Activated T-helper 2 cell treated with anti-CD3 and anti-CD28 coated beads, Interferon-gamma antibody, Interleukin-2, Interleukin-4, amounts not matched to agents 10 μg/mL and 5 μg/mL and 100 μg/mL, durations not matched to agents 14 hours and 24 hours and 36 hours (primary cell): ENCODE results near the gene TRAF1. TPM values are rescaled to one million over a fixed set of nuclear protein-coding genes. Genes with fewer than 3 reads are reported as not detected.

ENCODE experiments used
- DNase-seq: peaks from one replicate; pipeline ENCODE4 v3.0.0; 2021; ENCODE audit warnings: low spot score
- H3K27ac Mint-ChIP-seq: one replicate; pipeline ENCODE4 v1.8.0; 2021; ENCODE audit warnings: mixed read lengths
- H3K27me3 Mint-ChIP-seq: one replicate; pipeline ENCODE4 v1.8.0; 2021; ENCODE audit warnings: low read depth, mixed read lengths
- H3K36me3 Mint-ChIP-seq: one replicate; pipeline ENCODE4 v1.8.0; 2021; ENCODE audit warnings: low read depth, mixed read lengths
- H3K4me1 Mint-ChIP-seq: one replicate; pipeline ENCODE4 v1.8.0; 2021; ENCODE audit warnings: low read depth, mixed read lengths
- H3K4me3 Mint-ChIP-seq: one replicate; pipeline ENCODE4 v1.8.0; 2021; ENCODE audit warnings: low read depth, mild to moderate bottlenecking, moderate library complexity, mixed read lengths
- H3K9me3 Mint-ChIP-seq: one replicate; pipeline ENCODE4 v1.8.0; 2021; ENCODE audit warnings: mixed read lengths
- intact Hi-C: fragments of 100-400 bp; cut with micrococcal nuclease; formaldehyde crosslinking; loops from one replicate; pipeline ENCODE4 v1.15.1; 2023
- total RNA-seq: library from RNA; stranded (reverse); gene quantifications from 2 replicates; pipeline ENCODE4 v1.2.3, GENCODE V29; 2022

TRAF1 gene
- total RNA-seq, 1 donor from 2014 or later, result 164 TPM

GRCh38 chr9:120862452-120862851, 64.1 kb downstream of the TRAF1 start:
- H3K27me3 Mint-ChIP-seq, result no peaks in the 10 kb centered on the region
- no peak for DNase-seq
- peaks cover 8% of the 10 kb centered on the region for H3K4me1 Mint-ChIP-seq
- peaks cover 82% of the 10 kb centered on the region for H3K36me3 Mint-ChIP-seq
- intact Hi-C loops, result no loop called here
- H3K9me3 Mint-ChIP-seq, result no peaks in the 10 kb centered on the region
- H3K4me3 Mint-ChIP-seq, result no peak overlapping the region
- H3K27ac Mint-ChIP-seq, result no peak overlapping the region

- H3K4me3 Mint-ChIP-seq, result no peak overlapping the region
- H3K36me3 Mint-ChIP-seq, result peaks cover 87% of the 10 kb centered on the region
- DNase-seq, result no peak
- peaks cover 8% of the 10 kb centered on the region for H3K4me1 Mint-ChIP-seq
- no peak overlapping the region for H3K27ac Mint-ChIP-seq
- H3K9me3 Mint-ChIP-seq, result no peaks in the 10 kb centered on the region
- no peaks in the 10 kb centered on the region for H3K27me3 Mint-ChIP-seq
- intact Hi-C loops, result no loop called here
Measured at GRCh38 chr9:120861935-120862334, 64.7 kb downstream of the TRAF1 start.

GRCh38 chr9:120860083-120860482, 66.5 kb downstream of the TRAF1 start:
- Mint-ChIP-seq H3K9me3 (no peaks in the 10 kb centered on the region), H3K36me3 (peaks cover 89% of the 10 kb centered on the region), H3K27me3 (no peaks in the 10 kb centered on the region), H3K27ac (no peak overlapping the region), H3K4me1 (peaks cover 8% of the 10 kb centered on the region), H3K4me3 (no peak overlapping the region)
- DNase-seq, result no peak
- intact Hi-C loops, result no loop called here

- H3K4me1 Mint-ChIP-seq, result peaks cover 8% of the 10 kb centered on the region
- DNase-seq, result no peak
- no peaks in the 10 kb centered on the region for H3K9me3 Mint-ChIP-seq
- H3K4me3 Mint-ChIP-seq, result no peak overlapping the region
- no peaks in the 10 kb centered on the region for H3K27me3 Mint-ChIP-seq
- peaks cover 95% of the 10 kb centered on the region for H3K36me3 Mint-ChIP-seq
- intact Hi-C loops, result no loop called here
- no peak overlapping the region for H3K27ac Mint-ChIP-seq
Measured at GRCh38 chr9:120859361-120859760, 67.2 kb downstream of the TRAF1 start.

GRCh38 chr9:120857902-120858301, 68.7 kb downstream of the TRAF1 start:
- Mint-ChIP-seq H3K36me3 (peaks cover 93% of the 10 kb centered on the region), H3K27me3 (no peaks in the 10 kb centered on the region), H3K4me3 (no peak overlapping the region), H3K4me1 (peaks cover 5% of the 10 kb centered on the region), H3K27ac (no peak overlapping the region), H3K9me3 (no peaks in the 10 kb centered on the region)
- DNase-seq, result no peak
- intact Hi-C loops, result no loop called here

GRCh38 chr9:120857481-120857880, 69.1 kb downstream of the TRAF1 start:
- intact Hi-C loops, result no loop called here
- no peak overlapping the region for H3K4me3 Mint-ChIP-seq
- H3K27ac Mint-ChIP-seq, result no peak overlapping the region
- H3K9me3 Mint-ChIP-seq, result no peaks in the 10 kb centered on the region
- peaks cover 93% of the 10 kb centered on the region for H3K36me3 Mint-ChIP-seq
- H3K4me1 Mint-ChIP-seq, result peaks cover 5% of the 10 kb centered on the region
- DNase-seq, result no peak
- H3K27me3 Mint-ChIP-seq, result no peaks in the 10 kb centered on the region

- no peaks in the 10 kb centered on the region for H3K9me3 Mint-ChIP-seq
- H3K4me3 Mint-ChIP-seq, result no peak overlapping the region
- DNase-seq, result no peak
- peaks cover 93% of the 10 kb centered on the region for H3K36me3 Mint-ChIP-seq
- H3K27me3 Mint-ChIP-seq, result no peaks in the 10 kb centered on the region
- H3K27ac Mint-ChIP-seq, result no peak overlapping the region
- peaks cover 6% of the 10 kb centered on the region for H3K4me1 Mint-ChIP-seq
- intact Hi-C loops, result no loop called here
Measured at GRCh38 chr9:120856700-120857099, 69.9 kb downstream of the TRAF1 start.

- no peaks in the 10 kb centered on the region for H3K9me3 Mint-ChIP-seq
- H3K4me3 Mint-ChIP-seq, result no peak overlapping the region
- DNase-seq, result no peak
- peaks cover 8% of the 10 kb centered on the region for H3K4me1 Mint-ChIP-seq
- no peaks in the 10 kb centered on the region for H3K27me3 Mint-ChIP-seq
- intact Hi-C loops, result no loop called here
- no peak overlapping the region for H3K27ac Mint-ChIP-seq
- peaks cover 94% of the 10 kb centered on the region for H3K36me3 Mint-ChIP-seq
Measured at GRCh38 chr9:120855827-120856670, 70.5 kb downstream of the TRAF1 start.

- Mint-ChIP-seq H3K4me3 (no peak overlapping the region), H3K9me3 (no peaks in the 10 kb centered on the region), H3K36me3 (peaks cover 91% of the 10 kb centered on the region), H3K27ac (peak overlapping the region; percentile 27), H3K4me1 (peaks cover 6% of the 10 kb centered on the region), H3K27me3 (no peaks in the 10 kb centered on the region)
- intact Hi-C loops, result no loop called here
- no peak for DNase-seq
Measured at GRCh38 chr9:120854596-120855327, 71.8 kb downstream of the TRAF1 start.

- H3K36me3 Mint-ChIP-seq, result peaks cover 88% of the 10 kb centered on the region
- H3K27ac Mint-ChIP-seq, result no peak overlapping the region
- DNase-seq, result no peak
- intact Hi-C loops, result no loop called here
- no peaks in the 10 kb centered on the region for H3K9me3 Mint-ChIP-seq
- H3K27me3 Mint-ChIP-seq, result no peaks in the 10 kb centered on the region
- H3K4me1 Mint-ChIP-seq, result peaks cover 8% of the 10 kb centered on the region
- no peak overlapping the region for H3K4me3 Mint-ChIP-seq
Measured at GRCh38 chr9:120853198-120853597, 73.4 kb downstream of the TRAF1 start.

Other genes with a start within 250 kb of the TRAF1 start
- 5.0 TPM in 2 replicates for gene MEGF9, start 212.3 kb downstream of the TRAF1 start, total RNA-seq
- gene FBXW2, start 133.4 kb downstream of the TRAF1 start, total RNA-seq, result 79.7 and 80.2 TPM in 2 replicates
- gene PSMD5, start 83.9 kb downstream of the TRAF1 start, total RNA-seq, result 61.8 and 67.9 TPM in 2 replicates
- gene PHF19, start 49.6 kb downstream of the TRAF1 start, total RNA-seq, result 167 and 170 TPM in 2 replicates
- 0.82 and 1.8 TPM in 2 replicates for gene C5, start 123.5 kb upstream of the TRAF1 start, total RNA-seq
- 67.6 and 68.4 TPM in 2 replicates for gene CNTRL, start 148.2 kb upstream of the TRAF1 start, total RNA-seq